KOPT-K1 (cell line): ENCODE measurements around the gene KSR2.

ENCODE experiments used
- H3K27ac ChIP-seq: fragments of 200-600 bp; sonication (generic); 2 replicates; pipeline ENCODE4 v1.5.1; 2016; ENCODE audit warnings: antibody characterized with exemption, mild to moderate bottlenecking, low read depth, low read length; ENCODE audit not compliant: poor library complexity, severe bottlenecking
- H3K36me3 ChIP-seq: fragments of 200-600 bp; sonication (generic); 2 replicates; pipeline ENCODE4 v1.5.1; 2017; ENCODE audit warnings: antibody characterized with exemption, mild to moderate bottlenecking, low read length, moderate library complexity; ENCODE audit not compliant: insufficient read depth
- H3K9me3 ChIP-seq: fragments of 200-600 bp; sonication (generic); 2 replicates; pipeline ENCODE4 v1.5.1; 2017; ENCODE audit warnings: antibody characterized with exemption, low read length, mild to moderate bottlenecking; ENCODE audit not compliant: insufficient read depth, poor library complexity, severe bottlenecking

The KSR2 gene

DNA sequence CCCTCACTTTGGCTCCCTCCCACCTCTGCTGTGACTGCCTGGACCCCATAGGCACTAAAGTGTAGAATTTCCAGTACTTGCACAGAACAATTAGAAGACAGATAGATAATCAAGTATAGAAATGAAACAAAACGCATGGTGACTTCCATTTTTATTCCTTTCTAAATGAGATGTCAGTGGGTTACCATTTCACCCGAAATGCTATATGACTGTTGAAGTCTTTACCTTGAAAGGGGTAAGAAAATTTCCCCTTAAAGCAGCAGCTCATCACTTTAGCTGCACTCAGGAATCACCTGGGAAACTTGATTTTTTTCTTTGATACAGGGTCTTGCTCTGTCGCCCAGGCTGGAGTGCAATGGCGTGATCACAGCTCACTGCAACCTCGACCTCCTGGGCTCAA lies 12.5 kb upstream of the KSR2 start:
- Histone ChIP-seq H3K27ac (no peak overlapping the region), H3K36me3 (no peaks in the 10 kb centered on the region), H3K9me3 (no peaks in the 10 kb centered on the region)

DNA sequence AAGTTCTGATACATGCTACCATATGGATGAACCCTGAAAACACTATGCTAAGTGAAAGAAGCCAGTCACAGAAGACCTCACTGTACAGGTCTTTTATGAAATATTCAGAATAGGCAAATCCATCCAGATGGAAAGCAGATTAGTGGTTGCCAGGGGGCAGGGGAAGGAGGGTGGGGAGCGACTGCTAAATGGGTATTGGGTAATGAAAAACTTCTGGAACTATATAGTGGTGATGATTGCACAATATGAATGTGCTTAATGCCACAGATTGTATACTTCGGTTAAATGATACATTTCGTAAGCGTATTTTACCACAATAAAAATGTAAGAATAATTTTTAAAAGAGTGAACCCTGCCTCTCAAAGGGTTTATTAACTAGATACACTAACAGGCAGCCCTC lies 11.8 kb upstream of the KSR2 start:
- Histone ChIP-seq H3K9me3 (no peaks in the 10 kb centered on the region), H3K36me3 (no peaks in the 10 kb centered on the region), H3K27ac (no peak overlapping the region)

GRCh38 chr12:117977373-117977772 lies 8.6 kb upstream of the KSR2 start:
- Histone ChIP-seq H3K9me3 (peaks cover 2% of the 10 kb centered on the region), H3K27ac (no peak overlapping the region), H3K36me3 (no peaks in the 10 kb centered on the region)

DNA sequence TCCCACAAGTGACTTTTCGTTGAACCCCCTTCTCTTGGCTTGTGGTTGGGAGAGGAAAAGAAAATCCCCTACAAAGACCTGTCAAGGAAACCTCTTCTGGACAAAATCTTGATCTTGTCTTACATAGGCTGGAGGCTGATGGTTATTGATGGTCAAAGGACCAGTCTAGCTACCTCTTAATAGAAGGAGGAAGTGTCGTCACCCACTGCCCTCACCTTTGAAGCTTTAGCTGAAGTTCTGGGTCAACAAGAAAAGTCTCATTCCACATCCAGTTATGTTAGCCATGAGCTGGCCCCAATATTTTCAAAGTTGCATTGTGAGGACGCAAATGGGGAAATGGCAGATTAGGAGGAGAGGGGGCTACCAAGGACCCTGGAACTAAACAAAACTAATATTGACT lies 6.2 kb upstream of the KSR2 start:
- H3K9me3 ChIP-seq = peaks cover 25% of the 10 kb centered on the region
- no peaks in the 10 kb centered on the region for H3K36me3 ChIP-seq
- no peak overlapping the region for H3K27ac ChIP-seq

DNA sequence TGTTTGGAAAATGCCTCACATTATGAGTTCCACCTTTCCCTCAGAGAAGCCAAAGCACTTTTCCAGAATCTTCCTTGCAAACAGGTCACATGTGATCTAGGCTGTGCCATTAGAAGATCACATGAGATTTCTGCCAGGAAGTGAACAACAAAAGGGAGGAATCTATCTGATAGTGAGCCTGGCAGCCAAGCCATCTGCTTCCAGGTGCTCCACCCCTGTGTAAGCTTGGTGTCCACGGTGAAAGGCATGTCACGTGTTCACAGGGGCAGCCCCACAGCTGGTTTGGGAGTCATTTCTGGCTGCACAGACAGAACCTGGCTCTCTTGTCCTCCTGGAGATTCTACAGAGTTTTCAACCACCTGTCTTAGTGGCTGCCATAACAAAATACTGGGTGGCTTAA lies 3.5 kb upstream of the KSR2 start:
- peaks cover 34% of the 10 kb centered on the region for H3K9me3 ChIP-seq
- no peak overlapping the region for H3K27ac ChIP-seq
- H3K36me3 ChIP-seq = no peaks in the 10 kb centered on the region

- Histone ChIP-seq H3K9me3 (peaks cover 34% of the 10 kb centered on the region), H3K27ac (no peak overlapping the region), H3K36me3 (no peaks in the 10 kb centered on the region)
Observed at GRCh38 chr12:117970334-117970733, 1.5 kb upstream of the KSR2 start.

DNA sequence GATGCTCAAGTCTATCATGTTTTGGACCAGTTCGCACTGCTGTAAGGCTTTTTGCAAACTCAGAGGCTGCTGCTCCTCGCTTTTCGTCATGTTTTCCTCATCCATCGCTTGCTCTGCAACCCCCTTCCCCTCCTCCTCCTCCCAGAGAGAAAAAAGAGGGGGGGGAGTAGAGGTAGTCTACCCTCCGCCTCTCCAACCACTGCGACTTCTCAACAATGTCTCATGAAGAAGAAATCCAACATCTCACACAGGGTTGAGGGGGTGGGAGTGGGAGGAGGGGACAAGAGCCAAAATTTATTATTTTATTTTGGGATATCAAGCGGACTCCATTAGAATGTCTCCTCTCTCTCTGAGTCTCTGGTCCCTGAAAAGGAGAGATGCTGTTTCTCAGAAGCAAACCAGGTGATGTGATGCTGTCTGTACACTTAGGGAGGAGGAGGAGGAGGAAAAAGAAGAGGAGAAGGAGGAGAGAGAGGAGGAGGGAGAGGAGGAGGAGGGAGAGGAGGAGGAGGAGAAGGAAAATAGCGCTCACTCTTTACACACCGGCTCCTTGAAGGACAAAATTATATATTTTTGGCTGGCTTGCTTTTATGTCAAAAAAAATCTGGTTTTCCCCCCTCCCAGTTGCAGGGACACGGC lies 520 bp downstream of the KSR2 start:
- Histone ChIP-seq H3K36me3 (no peaks in the 10 kb centered on the region), H3K9me3 (peaks cover 34% of the 10 kb centered on the region), H3K27ac (no peak overlapping the region)

DNA sequence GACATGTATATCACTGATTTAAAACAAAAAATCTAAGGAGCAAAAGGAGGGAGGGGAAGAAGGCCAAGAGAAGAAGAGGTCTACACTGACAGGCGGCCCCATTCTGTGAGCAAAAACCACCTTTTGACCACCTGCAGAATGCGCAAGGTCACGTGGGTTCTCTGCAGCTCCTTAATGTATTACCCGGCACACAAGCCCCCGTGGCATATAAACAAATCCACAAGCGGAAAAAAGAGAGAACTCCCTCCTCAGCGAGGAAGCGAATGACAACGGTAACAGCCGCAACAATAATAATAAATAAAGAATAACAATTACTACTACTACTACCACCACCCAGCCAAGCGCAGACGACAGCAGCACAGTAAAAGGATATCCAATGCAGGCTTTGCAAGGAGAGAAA lies 1.3 kb downstream of the KSR2 start:
- H3K27ac ChIP-seq = no peak overlapping the region

GRCh38 chr12:117967043-117967442 lies 1.7 kb downstream of the KSR2 start:
- Histone ChIP-seq H3K27ac (no peak overlapping the region), H3K36me3 (no peaks in the 10 kb centered on the region), H3K9me3 (peaks cover 29% of the 10 kb centered on the region)

More for the DNA sequence above, 1.3 kb downstream of the KSR2 start:
- Histone ChIP-seq H3K36me3 (no peaks in the 10 kb centered on the region), H3K9me3 (peaks cover 34% of the 10 kb centered on the region)

- Histone ChIP-seq H3K36me3 (no peaks in the 10 kb centered on the region), H3K27ac (no peak overlapping the region), H3K9me3 (peaks cover 24% of the 10 kb centered on the region)
Observed at GRCh38 chr12:117966511-117966910, 2.3 kb downstream of the KSR2 start.

- Histone ChIP-seq H3K36me3 (no peaks in the 10 kb centered on the region), H3K27ac (no peak overlapping the region), H3K9me3 (no peaks in the 10 kb centered on the region)
Observed at GRCh38 chr12:117963836-117964235, 5.0 kb downstream of the KSR2 start.

- Histone ChIP-seq H3K36me3 (no peaks in the 10 kb centered on the region), H3K9me3 (no peaks in the 10 kb centered on the region), H3K27ac (no peak overlapping the region)
Observed at GRCh38 chr12:117936722-117937484, 31.9 kb downstream of the KSR2 start.

GRCh38 chr12:117933545-117933944 lies 35.2 kb downstream of the KSR2 start:
- peaks cover 7% of the 10 kb centered on the region for H3K9me3 ChIP-seq
- H3K27ac ChIP-seq = no peak overlapping the region
- no peaks in the 10 kb centered on the region for H3K36me3 ChIP-seq

GRCh38 chr12:117926391-117926899 lies 42.3 kb downstream of the KSR2 start:
- no peaks in the 10 kb centered on the region for H3K36me3 ChIP-seq
- peaks cover 4% of the 10 kb centered on the region for H3K9me3 ChIP-seq
- no peak overlapping the region for H3K27ac ChIP-seq

DNA sequence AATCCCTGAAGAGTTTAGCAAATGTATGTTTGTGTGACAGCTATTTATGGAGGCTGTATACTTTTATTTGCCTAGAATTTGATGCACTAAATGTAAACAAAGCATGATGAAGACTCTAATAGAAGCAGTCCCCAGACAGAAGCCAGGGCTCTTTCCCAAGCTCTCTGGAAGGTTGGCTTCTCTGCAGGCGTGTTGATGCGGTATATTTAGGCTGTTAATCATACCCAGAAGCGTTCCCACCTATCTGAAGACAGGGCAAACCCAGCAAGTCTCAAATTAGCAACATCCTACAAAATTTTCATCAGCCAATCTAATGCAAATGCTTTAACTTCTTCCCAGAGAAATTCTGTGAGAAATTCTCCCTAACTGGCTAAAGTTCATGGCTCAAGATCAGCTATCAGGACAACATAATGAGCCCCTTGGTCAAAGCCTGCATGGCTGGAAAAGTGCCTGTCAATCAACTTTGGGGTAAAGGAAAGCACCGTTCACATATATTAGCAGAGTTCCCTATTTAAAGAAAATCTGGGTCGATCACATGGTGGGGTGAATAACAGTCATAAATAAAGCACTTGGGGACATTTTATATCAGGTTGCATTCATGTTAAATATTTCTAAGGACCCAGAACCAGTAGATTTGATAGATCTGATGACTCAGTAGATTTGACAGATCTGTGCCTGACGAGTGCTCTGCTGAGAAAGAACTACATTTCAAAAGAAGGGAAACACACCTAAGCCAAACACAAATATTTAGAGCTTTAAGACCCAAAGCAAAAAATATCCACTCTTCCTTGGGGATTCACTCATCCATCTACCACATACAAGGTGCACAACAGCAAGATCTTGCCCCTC lies 46.6 kb downstream of the KSR2 start:
- no peaks in the 10 kb centered on the region for H3K9me3 ChIP-seq
- H3K27ac ChIP-seq = no peak overlapping the region
- H3K36me3 ChIP-seq = no peaks in the 10 kb centered on the region
